Fibroblast of gingiva (primary cell): ENCODE measurements around the gene TBC1D1.

Experiments used
- DNase-seq: peaks from one replicate; pipeline ENCODE4 v3.0.0-alpha.2; 2011; ENCODE audit warnings: low read depth

TBC1D1 gene, protein sequence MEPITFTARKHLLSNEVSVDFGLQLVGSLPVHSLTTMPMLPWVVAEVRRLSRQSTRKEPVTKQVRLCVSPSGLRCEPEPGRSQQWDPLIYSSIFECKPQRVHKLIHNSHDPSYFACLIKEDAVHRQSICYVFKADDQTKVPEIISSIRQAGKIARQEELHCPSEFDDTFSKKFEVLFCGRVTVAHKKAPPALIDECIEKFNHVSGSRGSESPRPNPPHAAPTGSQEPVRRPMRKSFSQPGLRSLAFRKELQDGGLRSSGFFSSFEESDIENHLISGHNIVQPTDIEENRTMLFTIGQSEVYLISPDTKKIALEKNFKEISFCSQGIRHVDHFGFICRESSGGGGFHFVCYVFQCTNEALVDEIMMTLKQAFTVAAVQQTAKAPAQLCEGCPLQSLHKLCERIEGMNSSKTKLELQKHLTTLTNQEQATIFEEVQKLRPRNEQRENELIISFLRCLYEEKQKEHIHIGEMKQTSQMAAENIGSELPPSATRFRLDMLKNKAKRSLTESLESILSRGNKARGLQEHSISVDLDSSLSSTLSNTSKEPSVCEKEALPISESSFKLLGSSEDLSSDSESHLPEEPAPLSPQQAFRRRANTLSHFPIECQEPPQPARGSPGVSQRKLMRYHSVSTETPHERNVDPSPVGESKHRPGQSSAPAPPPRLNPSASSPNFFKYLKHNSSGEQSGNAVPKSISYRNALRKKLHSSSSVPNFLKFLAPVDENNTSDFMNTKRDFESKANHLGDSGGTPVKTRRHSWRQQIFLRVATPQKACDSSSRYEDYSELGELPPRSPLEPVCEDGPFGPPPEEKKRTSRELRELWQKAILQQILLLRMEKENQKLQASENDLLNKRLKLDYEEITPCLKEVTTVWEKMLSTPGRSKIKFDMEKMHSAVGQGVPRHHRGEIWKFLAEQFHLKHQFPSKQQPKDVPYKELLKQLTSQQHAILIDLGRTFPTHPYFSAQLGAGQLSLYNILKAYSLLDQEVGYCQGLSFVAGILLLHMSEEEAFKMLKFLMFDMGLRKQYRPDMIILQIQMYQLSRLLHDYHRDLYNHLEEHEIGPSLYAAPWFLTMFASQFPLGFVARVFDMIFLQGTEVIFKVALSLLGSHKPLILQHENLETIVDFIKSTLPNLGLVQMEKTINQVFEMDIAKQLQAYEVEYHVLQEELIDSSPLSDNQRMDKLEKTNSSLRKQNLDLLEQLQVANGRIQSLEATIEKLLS (N-terminal part only)

DNA sequence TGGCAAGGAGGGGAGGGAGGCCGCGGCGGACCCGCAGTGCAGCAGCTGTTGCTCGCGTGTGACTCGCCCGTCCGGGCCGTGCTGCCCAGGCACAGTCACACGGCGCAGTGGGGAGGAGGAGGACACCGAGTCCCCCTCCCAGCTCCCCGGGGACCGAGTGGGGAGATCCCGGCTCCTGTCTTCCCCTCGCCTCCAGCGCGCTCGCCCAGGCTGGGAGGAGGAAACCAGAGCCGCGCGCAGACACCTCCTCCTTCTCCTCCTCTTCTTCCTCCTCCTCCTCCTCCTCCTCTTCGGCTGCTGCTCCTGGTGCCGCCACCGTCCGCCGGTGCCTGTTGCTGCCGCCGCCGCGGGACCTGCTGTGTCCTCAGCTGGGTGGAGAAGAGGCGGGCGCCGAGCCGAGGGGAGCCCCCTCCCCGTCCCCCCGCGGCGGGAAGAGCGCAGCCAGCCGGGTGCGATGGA, at the start of gene TBC1D1:
Gene TBC1D1 (plus strand): TSS at position 284 of the 459 bp plus-strand sequence. CDS start 11,012 bp downstream, outside the sequence.
- no peak for DNase-seq

DNA sequence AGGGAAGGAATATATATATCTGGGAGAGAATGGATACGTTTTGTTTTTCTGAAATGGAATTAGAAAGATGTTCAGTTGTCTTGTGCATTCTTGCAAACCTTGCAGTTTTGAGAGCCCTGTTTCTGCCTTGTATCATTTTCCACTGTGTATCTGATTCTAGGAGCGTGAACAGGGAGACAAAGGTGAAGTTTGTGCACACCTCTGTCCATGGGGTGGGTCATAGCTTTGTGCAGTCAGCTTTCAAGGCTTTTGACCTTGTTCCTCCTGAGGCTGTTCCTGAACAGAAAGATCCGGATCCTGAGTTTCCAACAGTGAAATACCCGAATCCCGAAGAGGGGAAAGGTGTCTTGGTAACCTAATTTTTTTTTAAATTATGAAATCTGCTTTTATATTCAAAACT, 46.7 kb upstream of the TBC1D1 start:
- DNase-seq: no peak

DNA sequence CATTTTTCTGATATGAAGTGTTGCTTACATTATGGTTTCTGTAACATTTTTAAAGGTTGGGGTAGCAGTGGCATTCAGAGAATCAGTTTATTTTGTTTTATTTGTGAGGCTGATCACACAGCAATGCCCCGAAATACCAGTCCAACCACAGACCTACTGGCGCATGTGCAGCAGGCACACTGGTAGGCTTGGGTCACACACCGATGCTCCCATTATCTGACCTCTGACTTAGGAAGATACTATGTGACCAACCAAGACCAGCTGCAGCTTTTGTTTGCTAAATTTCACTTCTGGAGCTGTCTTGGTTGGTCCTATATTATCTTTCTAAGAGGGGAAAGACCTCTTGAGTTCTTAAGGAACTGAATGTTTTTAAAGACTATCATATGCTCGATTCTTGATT, 45.7 kb upstream of the TBC1D1 start:
- DNase-seq: no peak

DNA sequence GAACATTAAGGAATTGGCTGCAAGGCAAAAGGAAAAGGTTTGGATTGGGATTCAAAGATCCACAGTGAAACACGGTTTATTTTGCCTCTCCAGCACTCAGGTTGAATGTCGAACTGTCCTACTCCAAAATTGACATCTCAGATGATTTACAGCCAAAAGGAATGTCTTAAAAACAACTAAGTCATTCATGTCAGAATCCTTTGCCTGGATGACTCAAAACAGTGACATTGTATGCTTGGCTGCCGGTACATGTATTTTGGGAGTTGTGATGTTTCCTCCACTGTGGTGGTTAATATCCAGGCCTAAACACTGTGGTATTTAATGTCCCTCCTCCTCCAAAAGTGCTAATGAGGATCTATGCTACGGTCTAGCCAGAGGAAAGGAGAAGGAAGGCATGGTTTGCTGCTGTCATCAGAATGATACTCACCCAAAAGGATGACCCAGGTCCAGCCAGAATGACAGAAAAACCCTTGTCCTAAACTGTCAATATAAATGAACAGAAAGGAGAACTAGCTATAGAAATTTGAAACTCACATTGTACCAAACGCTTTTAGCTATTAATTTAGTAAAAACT, 43.5 kb upstream of the TBC1D1 start:
- no peak for DNase-seq

DNA sequence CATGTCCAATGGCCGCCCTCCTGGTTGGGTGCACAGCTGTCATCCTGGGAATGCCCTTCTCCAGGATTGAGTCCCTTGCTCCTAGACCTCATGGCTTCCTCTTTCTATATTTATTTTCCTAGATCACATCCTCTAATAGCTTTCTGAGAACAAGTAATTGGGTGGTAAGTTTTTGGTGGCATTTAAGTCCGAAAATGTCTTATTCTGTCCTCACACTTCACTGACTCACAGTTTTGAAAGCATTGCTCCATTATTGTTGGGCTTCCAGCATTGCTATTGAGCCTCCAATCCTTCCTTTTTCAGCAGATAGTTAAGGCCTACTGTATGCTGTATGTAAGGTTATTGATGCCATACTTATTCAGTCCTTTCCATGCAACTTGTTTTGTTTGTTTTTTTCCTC, 38.5 kb upstream of the TBC1D1 start:
- DNase-seq: no peak

DNA sequence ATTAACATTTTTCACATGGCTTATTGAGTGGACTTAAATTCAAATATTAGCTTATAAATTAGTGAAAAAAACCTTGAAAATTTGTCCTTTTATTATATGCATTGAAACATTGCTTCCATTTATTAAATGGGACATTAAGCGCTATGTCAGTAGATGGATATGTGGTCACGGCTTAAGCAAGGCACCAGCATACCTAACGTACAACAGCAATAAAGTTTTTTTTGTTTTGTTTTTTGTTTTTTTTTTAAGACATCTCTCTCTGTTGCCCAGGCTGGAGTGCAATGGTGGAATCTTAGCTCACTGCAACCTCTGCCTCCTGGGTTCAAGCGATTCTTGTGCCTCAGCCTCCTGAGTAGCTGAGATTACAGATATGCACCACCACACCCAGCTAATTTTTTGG, 32.8 kb upstream of the TBC1D1 start:
- no peak for DNase-seq

DNA sequence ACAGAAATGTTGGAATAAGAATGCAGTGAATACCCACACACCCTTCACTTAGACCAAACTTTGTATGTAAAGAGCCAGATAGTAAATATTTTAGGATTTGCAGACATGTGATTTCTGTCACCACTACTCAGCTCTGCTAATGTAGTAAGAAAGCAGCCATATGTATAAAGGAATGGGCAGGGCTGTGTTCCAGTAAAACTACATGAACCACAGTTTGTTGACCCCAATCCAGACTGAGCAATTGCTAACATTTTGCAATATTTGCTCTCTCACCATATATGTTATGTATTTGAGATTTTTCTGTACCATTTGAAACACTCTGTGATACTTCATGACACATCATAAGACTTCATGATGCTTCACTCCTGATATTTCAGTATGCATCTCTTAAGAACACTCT, 32.0 kb upstream of the TBC1D1 start:
- DNase-seq: no peak

DNA sequence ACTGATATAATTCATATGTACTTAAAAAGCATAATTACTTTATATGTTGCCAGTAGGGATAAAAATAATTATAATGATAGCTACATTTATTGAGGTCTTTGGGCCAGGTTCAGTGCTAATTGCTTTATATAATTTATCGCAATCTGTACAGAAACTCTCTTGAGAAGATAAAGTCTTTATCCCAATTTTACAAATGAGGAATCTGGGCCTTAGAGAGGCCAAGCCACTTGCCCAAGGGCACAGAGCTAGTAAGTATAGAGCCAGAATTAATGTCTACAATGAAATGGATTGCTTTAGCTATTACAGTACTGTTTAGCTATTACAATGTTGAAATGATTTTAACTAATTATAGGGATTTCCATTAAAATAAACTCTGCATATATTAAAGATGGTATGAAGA, 30.6 kb upstream of the TBC1D1 start:
- DNase-seq: no peak

DNA sequence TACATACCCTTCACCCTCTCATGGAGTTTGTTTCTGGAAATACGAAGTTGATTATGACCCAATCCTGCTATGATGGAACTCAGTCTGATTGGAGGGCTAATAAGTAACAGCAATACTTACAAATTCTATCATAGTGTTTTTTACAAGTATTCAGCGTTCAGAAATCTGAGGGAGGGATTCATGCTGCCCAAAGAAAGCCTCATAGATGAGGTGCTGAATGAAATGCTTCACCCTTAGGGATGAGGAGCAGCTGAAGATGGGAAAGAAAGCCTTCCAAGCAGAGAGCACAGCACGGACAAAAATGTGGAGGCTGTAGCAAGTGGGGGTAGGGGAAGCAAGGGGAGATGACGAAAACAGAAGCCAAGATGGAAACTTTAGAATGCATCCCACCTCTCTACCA, 27.9 kb upstream of the TBC1D1 start:
- no peak for DNase-seq

DNA sequence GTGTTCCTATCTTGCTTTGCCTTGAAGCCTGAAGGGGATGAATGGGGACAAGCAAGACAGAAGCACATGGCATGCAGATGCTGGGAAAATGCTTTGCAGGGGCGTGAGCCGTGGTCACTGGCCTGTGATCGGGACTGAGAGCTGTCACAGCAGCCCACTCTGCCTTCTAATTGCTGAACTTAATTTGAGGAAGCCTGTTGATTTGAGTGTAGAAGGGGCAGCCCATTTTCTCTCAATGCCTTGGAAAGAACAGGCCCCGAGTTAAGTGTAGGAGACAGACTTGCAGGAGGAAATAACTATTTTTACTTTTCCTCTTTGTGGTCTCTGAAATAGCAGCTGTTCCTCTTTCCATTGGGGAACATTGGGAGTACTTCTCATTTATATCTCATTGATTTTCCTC, 26.1 kb upstream of the TBC1D1 start:
- no peak for DNase-seq

DNA sequence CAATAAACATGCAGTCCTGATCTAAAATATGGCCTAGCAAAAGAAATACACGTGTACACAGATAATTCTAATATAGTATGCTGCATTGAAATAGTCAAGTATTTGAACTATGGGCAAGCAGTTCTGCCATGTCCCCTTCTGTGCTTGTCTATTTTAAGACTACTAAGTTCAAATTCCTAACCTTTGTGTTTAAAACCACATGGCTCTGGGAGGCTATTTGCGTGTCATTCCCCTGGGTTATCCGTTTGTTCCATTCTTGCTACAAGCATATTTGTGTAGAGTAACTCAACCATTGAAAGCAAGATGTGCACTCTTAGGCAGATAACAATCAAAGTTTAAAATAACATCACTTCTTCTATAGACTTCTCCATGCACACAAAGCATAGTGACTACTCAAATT, 25.4 kb upstream of the TBC1D1 start:
- no peak for DNase-seq

DNA sequence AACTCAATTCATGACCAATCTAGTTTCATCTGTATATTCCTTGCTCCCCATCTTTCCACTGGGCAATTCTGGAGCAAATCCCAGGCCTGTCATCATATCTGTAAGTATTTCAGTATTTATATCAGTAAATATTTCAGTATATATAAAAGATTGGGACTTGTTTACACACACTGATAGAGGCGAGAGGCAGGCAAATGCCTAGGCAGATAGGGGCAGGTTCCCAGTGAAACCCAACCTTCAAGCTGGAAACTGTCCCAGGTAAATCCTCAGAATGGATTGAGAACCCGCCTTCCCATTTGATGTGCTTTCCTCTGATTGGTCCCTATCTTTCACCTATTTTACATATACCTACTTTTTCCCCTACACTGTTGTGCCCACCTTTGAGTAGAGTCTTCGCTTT, 23.8 kb upstream of the TBC1D1 start:
- DNase-seq: no peak

DNA sequence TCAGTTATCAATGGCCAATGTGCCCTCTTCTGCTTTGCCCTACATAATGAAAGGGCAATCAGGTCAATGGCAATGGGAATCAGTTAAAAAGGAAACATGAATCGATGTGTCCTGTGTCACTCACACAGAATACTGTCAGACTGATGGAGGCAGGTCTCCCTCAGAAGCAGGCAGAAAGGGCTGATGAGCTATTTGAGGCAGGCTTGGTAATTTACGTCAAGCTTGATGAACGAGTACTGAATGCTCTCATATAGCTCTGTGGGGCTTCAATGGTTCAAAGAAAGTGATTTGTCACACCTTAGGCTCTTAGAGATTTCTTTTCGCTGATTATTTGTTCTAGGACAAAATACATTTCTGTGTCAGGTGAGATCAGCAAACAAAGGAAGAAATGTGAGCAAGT, 22.6 kb upstream of the TBC1D1 start:
- DNase-seq: no peak

DNA sequence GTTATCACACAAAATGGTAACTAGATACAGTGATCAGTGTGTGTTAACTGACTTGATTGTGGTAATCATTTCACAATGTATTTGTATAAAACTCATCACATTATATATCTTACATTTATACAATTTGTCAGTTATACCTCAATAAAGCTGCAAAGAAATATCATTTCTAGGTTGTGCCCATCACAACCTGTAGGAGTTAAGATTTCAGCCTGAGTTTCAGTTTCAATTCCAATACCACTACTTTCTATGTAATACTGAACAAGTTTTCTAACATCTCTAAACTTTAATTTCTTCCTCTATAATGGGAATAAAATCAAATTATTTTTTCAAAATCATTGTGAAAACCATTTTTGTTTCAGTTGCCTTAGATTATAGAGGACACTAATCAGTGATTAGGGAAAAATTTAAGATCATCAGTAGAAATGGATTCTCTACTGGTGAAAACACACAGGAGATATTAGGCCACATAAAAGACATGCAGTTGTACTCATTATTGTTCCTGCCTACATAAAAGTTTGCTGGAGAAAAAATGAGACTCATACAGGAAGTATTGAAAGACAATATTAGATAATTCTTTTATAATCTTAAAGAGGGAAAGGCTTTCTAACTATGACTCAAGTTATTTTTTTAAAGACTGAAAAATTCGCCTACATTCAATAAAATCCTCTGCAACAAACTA, 18.4 kb upstream of the TBC1D1 start:
- no peak for DNase-seq

DNA sequence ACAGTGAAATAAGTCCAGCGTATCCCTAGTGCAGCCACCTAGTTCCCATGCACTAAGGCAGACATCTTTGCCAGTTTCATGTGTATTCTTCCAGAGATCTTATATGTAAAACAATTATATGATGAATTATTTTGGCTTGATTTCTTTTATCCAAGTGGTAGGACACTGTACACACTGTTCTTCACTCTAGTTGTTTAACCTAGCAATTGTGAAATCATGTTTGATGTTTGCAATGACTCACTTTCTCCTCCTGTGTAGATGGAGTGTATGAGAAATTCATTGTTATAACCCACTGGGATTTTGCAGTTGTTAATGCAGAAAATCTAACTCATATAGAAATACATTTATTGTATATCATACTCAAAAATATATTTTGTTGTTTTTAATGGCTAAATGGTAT, 17.5 kb upstream of the TBC1D1 start:
- peak; percentile 50 for DNase-seq

DNA sequence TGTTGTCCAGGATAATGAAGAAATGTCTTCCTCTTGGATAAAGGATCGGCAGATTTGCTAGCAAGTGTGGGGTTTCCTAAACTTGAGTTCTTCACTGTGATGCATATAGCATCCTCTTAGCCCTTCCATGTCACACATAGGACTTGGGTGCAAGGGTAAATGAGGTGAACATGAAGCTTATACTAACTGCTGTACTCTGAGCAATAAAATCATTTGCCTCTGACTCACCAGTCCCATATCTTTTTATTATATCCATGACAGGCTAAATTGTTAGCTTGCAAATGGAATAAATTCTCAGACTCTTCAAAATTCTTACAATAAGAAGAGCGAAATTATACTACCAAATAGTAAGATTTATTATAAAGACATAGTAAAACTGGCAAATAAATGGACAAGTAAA, 14.7 kb upstream of the TBC1D1 start:
- DNase-seq: no peak

DNA sequence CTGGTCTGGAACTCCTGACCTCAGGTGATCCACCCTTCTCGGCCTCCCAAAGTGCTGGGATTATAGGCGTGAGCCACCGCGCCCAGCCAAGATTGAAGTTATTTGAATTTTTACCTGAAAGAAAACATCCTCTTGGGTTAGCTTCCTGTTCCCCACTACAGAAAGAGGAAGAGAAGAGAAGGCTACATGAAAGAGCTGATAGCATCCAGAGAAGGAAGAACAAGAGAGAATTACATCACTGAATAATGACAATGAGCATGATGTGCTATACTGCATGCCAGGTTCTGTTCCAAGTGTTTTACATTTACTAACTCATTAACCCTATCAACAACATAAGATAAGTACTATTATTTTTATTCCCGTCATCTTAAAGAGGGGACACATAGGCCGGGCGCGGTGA, 11.5 kb upstream of the TBC1D1 start:
- DNase-seq: no peak

DNA sequence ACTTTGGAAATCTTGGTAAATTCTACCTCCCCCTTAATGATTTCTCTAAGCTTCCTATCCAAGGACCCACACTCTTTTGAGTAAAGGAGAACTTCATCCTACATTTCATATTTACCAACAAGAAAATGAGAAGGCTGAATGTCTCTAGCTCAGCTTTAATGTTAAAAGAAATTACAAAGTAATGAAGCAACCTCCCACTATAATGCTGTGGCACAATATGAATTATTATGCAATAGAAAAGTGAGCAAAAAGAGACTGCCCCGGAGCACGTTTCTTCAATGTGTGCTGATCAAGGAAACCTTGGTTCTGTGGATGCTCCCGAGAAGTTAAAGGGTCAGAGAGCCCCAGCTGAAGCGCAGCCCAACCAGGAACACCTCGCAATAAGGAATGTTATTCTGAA, 9.1 kb upstream of the TBC1D1 start:
- no peak for DNase-seq

DNA sequence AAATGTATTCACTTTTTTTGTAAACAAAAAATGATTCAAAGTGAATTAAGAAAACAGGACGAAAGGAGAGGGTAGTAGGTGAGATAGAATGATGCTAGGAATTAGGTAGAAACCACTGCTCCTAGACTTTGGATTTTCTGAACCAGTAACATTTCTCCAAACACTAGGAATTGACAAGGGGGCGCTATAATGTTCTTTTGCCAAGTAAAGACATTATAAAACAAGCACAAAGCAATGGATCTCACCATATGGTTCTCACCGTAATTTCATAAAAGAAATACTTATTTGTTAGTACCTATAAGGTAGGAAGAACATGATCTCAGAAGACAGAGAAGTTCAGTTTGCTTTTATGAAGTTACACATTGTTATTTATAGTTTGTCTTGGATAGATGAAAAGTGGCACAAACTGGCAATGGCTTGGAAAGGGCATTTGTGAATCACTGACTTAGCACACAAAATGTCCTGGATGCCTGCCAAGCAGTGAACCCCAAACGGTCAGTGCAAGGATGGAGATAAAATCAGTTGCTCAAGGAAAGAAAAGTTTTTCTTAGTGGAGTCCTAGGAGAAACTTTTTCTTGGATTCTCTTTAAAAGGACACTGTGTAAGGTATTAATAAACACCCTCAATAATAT, 8.1 kb upstream of the TBC1D1 start:
- no peak for DNase-seq

DNA sequence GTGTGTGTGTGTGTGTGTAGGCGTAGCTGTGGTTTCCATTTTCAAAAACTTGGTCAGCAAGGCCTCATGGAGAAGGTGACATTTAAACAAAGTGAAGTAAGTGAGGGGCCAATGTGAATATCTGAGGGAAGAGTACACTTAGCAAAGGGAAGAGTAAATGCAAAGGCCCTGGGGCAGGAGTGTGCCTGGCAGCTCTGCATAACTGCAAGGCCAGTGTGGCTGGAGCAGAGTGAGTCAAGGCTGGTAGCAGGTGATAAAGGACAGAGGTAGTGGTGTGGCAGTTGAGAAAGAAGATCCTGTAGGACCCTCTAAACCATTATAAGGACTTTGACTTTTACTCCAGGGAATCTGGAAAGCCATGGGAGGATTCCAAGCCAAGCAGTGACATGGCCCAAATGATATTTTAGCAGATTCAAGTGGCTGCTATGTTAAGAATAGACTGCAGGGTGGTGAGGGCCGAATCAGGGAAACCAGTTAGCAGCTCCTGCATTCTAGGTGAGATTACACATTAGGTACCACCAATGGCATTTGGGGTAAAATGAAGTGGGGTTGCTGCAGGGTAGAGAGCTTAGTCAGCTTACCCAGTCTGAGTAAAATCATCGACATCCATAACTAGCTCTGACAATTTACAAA, 5.9 kb upstream of the TBC1D1 start:
- DNase-seq: no peak

DNA sequence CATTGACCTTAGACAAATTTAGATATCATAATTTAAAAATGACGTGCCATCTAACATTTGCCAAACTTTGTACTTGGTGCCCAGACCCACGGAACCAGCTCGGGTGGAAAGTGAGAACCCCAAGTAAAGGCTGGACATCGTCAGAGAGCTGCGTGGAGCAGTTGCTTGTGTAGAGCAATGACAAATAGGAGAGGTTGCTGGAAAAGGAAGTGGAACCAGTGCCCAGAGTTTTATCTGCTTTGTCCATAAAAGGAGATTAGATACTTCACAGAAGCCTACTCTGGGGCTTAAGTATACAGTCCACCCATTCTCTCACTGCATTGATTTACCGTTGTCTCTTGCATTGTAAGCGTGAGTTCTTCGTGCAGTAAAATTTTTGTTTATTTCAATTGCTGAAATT, 5.4 kb upstream of the TBC1D1 start:
- DNase-seq: no peak
